ENCODE measurements around the gene PHLDA3.
A peak's percentile ranks its signal among the peaks of the same experiment; 100 is the strongest.

Gene PHLDA3

GRCh38 chr1:201465698-201466290 is 3.2 kb downstream of the PHLDA3 start:
- H3K27me3 ChIP-seq (ENCODE audit: insufficient read depth, low read length, poor library complexity, severe bottlenecking): peaks cover 20% of the 10 kb centered on the region
- H3F3A ChIP-seq (ENCODE audit: low read depth): no peaks in the 10 kb centered on the region
- H3K9ac ChIP-seq (ENCODE audit: low read depth, low read length, poor library complexity, severe bottlenecking): no peak overlapping the region
- H3K9me3 ChIP-seq (ENCODE audit: insufficient read depth, low read depth, low read length): no peaks in the 10 kb centered on the region
- H2AFZ ChIP-seq (ENCODE audit: low read length): no peak overlapping the region
- no peaks in the 10 kb centered on the region for H3K4me1 ChIP-seq (ENCODE audit: insufficient read depth, low read length, poor library complexity, severe bottlenecking)
- no peaks in the 10 kb centered on the region for H4K20me1 ChIP-seq (ENCODE audit: insufficient read depth, low read length, poor library complexity, severe bottlenecking)
- no peaks in the 10 kb centered on the region for H3K36me3 ChIP-seq (ENCODE audit: insufficient read depth, low read length)
- no peaks in the 10 kb centered on the region for H3K9me2 ChIP-seq (replicated peaks; ENCODE audit: low read depth, low read length)
- H3K4me2 ChIP-seq (ENCODE audit: low read depth, low read length, poor library complexity, severe bottlenecking): no peak overlapping the region
- H3K79me2 ChIP-seq (ENCODE audit: insufficient read depth, low read length): no peaks in the 10 kb centered on the region
- H3K4me3 ChIP-seq (ENCODE audit: low read length, poor library complexity, severe bottlenecking): no peak overlapping the region
- TF ChIP-seq CTCF (conservative IDR thresholded peaks at IDR 0.05; ENCODE audit: low read length) (no peak), EZH2phosphoT487 (IDR thresholded peaks at IDR 0.05; ENCODE audit: borderline replicate concordance) (no peak)

- H3K4me2 ChIP-seq (ENCODE audit: low read depth, low read length, poor library complexity, severe bottlenecking): no peak overlapping the region
- H3K9me2 ChIP-seq (replicated peaks; ENCODE audit: low read depth, low read length): no peaks in the 10 kb centered on the region
- no peaks in the 10 kb centered on the region for H3K4me1 ChIP-seq (ENCODE audit: insufficient read depth, low read length, poor library complexity, severe bottlenecking)
Observed at GRCh38 chr1:201463071-201463552, 5.9 kb downstream of the PHLDA3 start.

GRCh38 chr1:201461645-201462441 is 7.1 kb downstream of the PHLDA3 start:
- H2AFZ ChIP-seq (ENCODE audit: low read length): no peak overlapping the region
- H3K4me3 ChIP-seq (ENCODE audit: low read length, poor library complexity, severe bottlenecking): no peak overlapping the region
- no peaks in the 10 kb centered on the region for H3F3A ChIP-seq (ENCODE audit: low read depth)

More at GRCh38 chr1:201463071-201463552, 5.9 kb downstream of the PHLDA3 start:
- H3K9me3 ChIP-seq (ENCODE audit: insufficient read depth, low read depth, low read length): no peaks in the 10 kb centered on the region
- H4K20me1 ChIP-seq (ENCODE audit: insufficient read depth, low read length, poor library complexity, severe bottlenecking): no peaks in the 10 kb centered on the region
- H3K79me2 ChIP-seq (ENCODE audit: insufficient read depth, low read length): no peaks in the 10 kb centered on the region
- H2AFZ ChIP-seq (ENCODE audit: low read length): no peak overlapping the region
- TF ChIP-seq CTCF (conservative IDR thresholded peaks at IDR 0.05; ENCODE audit: low read length): peak; percentile 46
- TF ChIP-seq EZH2phosphoT487 (IDR thresholded peaks at IDR 0.05; ENCODE audit: borderline replicate concordance): no peak
- no peaks in the 10 kb centered on the region for H3F3A ChIP-seq (ENCODE audit: low read depth)
- H3K4me3 ChIP-seq (ENCODE audit: low read length, poor library complexity, severe bottlenecking): no peak overlapping the region
- H3K9ac ChIP-seq (ENCODE audit: low read depth, low read length, poor library complexity, severe bottlenecking): no peak overlapping the region
- H3K27me3 ChIP-seq (ENCODE audit: insufficient read depth, low read length, poor library complexity, severe bottlenecking): peaks cover 2% of the 10 kb centered on the region
- no peaks in the 10 kb centered on the region for H3K36me3 ChIP-seq (ENCODE audit: insufficient read depth, low read length)

More at GRCh38 chr1:201461645-201462441, 7.1 kb downstream of the PHLDA3 start:
- H3K4me2 ChIP-seq (ENCODE audit: low read depth, low read length, poor library complexity, severe bottlenecking): no peak overlapping the region
- H4K20me1 ChIP-seq (ENCODE audit: insufficient read depth, low read length, poor library complexity, severe bottlenecking): no peaks in the 10 kb centered on the region
- no peak for TF ChIP-seq CTCF (conservative IDR thresholded peaks at IDR 0.05; ENCODE audit: low read length)
- no peak for TF ChIP-seq EZH2phosphoT487 (IDR thresholded peaks at IDR 0.05; ENCODE audit: borderline replicate concordance)
- H3K79me2 ChIP-seq (ENCODE audit: insufficient read depth, low read length): no peaks in the 10 kb centered on the region
- no peaks in the 10 kb centered on the region for H3K27me3 ChIP-seq (ENCODE audit: insufficient read depth, low read length, poor library complexity, severe bottlenecking)
- no peaks in the 10 kb centered on the region for H3K4me1 ChIP-seq (ENCODE audit: insufficient read depth, low read length, poor library complexity, severe bottlenecking)
- no peaks in the 10 kb centered on the region for H3K36me3 ChIP-seq (ENCODE audit: insufficient read depth, low read length)
- no peak overlapping the region for H3K9ac ChIP-seq (ENCODE audit: low read depth, low read length, poor library complexity, severe bottlenecking)
- no peaks in the 10 kb centered on the region for H3K9me3 ChIP-seq (ENCODE audit: insufficient read depth, low read depth, low read length)
- no peaks in the 10 kb centered on the region for H3K9me2 ChIP-seq (replicated peaks; ENCODE audit: low read depth, low read length)
